ENCODE results near the gene MRC1.

DNA sequence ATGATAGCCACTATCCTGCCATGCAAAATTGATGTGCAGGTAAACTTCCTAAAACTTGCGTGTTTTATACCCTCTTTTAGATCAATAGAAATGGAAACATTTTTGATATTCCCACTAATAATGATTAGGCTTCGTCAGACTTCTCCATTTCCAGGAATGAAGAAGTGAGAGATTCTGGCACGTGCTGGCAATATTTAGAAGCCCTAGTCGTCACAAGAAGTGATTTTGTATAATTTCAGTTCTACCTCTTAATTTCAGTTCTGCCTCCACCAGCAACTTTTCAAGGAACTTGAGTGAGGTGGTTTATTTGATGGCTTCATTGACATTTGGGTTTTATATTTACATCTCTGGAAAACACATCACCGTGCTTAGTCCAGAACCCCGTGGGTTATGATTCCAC, 61.9 kb downstream of the MRC1 start:
- TF ChIP-seq POLR2AphosphoS5 (IDR thresholded peaks at IDR 0.05), result no peak
- TF ChIP-seq, protein P1, sequence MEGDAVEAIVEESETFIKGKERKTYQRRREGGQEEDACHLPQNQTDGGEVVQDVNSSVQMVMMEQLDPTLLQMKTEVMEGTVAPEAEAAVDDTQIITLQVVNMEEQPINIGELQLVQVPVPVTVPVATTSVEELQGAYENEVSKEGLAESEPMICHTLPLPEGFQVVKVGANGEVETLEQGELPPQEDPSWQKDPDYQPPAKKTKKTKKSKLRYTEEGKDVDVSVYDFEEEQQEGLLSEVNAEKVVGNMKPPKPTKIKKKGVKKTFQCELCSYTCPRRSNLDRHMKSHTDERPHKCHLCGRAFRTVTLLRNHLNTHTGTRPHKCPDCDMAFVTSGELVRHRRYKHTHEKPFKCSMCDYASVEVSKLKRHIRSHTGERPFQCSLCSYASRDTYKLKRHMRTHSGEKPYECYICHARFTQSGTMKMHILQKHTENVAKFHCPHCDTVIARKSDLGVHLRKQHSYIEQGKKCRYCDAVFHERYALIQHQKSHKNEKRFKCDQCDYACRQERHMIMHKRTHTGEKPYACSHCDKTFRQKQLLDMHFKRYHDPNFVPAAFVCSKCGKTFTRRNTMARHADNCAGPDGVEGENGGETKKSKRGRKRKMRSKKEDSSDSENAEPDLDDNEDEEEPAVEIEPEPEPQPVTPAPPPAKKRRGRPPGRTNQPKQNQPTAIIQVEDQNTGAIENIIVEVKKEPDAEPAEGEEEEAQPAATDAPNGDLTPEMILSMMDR (IDR thresholded peaks at IDR 0.05), result no peak
- TF ChIP-seq POLR2A (IDR thresholded peaks at IDR 0.05), result no peak
